SW480 (cell line): ENCODE measurements around the gene RYR3.
A peak's percentile ranks its signal among the peaks of the same experiment; 100 is the strongest.

ENCODE experiments used
- DNase-seq: peaks from one replicate; pipeline ENCODE4 v3.0.0-alpha.2; 2016; ENCODE audit warnings: low spot score

Gene RYR3

GRCh38 chr15:33320017-33320416, 9.2 kb downstream of the RYR3 start:
- DNase-seq, result no peak

GRCh38 chr15:33322091-33322490, 11.3 kb downstream of the RYR3 start:
- DNase-seq, result no peak

- DNase-seq, result no peak
Observed at GRCh38 chr15:33324609-33325008, 13.8 kb downstream of the RYR3 start.

GRCh38 chr15:33326908-33327307, 16.1 kb downstream of the RYR3 start:
- DNase-seq, result no peak

- DNase-seq, result no peak
Observed at GRCh38 chr15:33328106-33328505, 17.3 kb downstream of the RYR3 start.

GRCh38 chr15:33329457-33329856, 18.7 kb downstream of the RYR3 start:
- DNase-seq, result no peak

- DNase-seq, result peak; percentile 16
Observed at GRCh38 chr15:33330931-33331330, 20.2 kb downstream of the RYR3 start.

- DNase-seq, result no peak
Observed at GRCh38 chr15:33341953-33342352, 31.2 kb downstream of the RYR3 start.

GRCh38 chr15:33343275-33343674, 32.5 kb downstream of the RYR3 start:
- no peak for DNase-seq

- no peak for DNase-seq
Observed at GRCh38 chr15:33344111-33344510, 33.3 kb downstream of the RYR3 start.

GRCh38 chr15:33344530-33344929, 33.8 kb downstream of the RYR3 start:
- DNase-seq, result no peak

GRCh38 chr15:33354411-33354810, 43.6 kb downstream of the RYR3 start:
- no peak for DNase-seq

- no peak for DNase-seq
Observed at GRCh38 chr15:33357845-33358244, 47.1 kb downstream of the RYR3 start.

- no peak for DNase-seq
Observed at GRCh38 chr15:33358306-33358705, 47.5 kb downstream of the RYR3 start.

GRCh38 chr15:33360886-33361285, 50.1 kb downstream of the RYR3 start:
- no peak for DNase-seq

- no peak for DNase-seq
Observed at GRCh38 chr15:33369941-33370622, 59.3 kb downstream of the RYR3 start.

- no peak for DNase-seq
Observed at GRCh38 chr15:33370623-33371020, 59.9 kb downstream of the RYR3 start.

GRCh38 chr15:33371159-33371558, 60.4 kb downstream of the RYR3 start:
- no peak for DNase-seq

GRCh38 chr15:33374226-33374914, 63.6 kb downstream of the RYR3 start:
- no peak for DNase-seq

GRCh38 chr15:33375236-33375635, 64.5 kb downstream of the RYR3 start:
- DNase-seq, result no peak

GRCh38 chr15:33377204-33377603, 66.4 kb downstream of the RYR3 start:
- DNase-seq, result no peak

GRCh38 chr15:33378866-33379480, 68.2 kb downstream of the RYR3 start:
- DNase-seq, result no peak

- DNase-seq, result no peak
Observed at GRCh38 chr15:33380406-33380805, 69.6 kb downstream of the RYR3 start.
